Measurements from ENCODE around the gene ARRDC4. TPM values are rescaled to one million over a fixed set of nuclear protein-coding genes. Genes with fewer than 3 reads are reported as not detected.

Gene ARRDC4
- total and polyA plus RNA-seq, 2 of the 8 experiments (the other 6 are each of a cell fraction or from before 2014, with no cell fraction given) = 3.5 to 3.8 TPM

- TF ChIP-seq MAX (IDR thresholded peaks at IDR 0.05) (no peak), CEBPB (IDR thresholded peaks at IDR 0.05; ENCODE audit: low read depth, low read length) (no peak), EZH2 (IDR thresholded peaks at IDR 0.05; ENCODE audit: low read depth, low read length, severe bottlenecking) (no peak), TBP (IDR thresholded peaks at IDR 0.05; ENCODE audit: low read depth, low read length) (no peak), RFX5 (IDR thresholded peaks at IDR 0.05; ENCODE audit: borderline replicate concordance, low read depth, low read length) (no peak)
Observed at GRCh38 chr15:97976766-97977503, 16.4 kb downstream of the ARRDC4 start (continued).

Data from H1 (cell line).